NB4 (cell line): Measurements from ENCODE around the gene ADCY5.

Source experiments
- DNase-seq: peaks from one replicate; pipeline ENCODE4 v3.0.0; 2010; ENCODE audit warnings: low read depth
- H3K4me3 ChIP-seq: one replicate; pipeline ENCODE4 v1.5.1; 2011; ENCODE audit warnings: mild to moderate bottlenecking, low read depth, low read length, moderate library complexity
- MYC ChIP-seq: IDR thresholded peaks from 2 replicates; pipeline ENCODE4 v1.6.1; 2011; ENCODE audit warnings: low read depth, low read length
- POLR2A ChIP-seq: IDR thresholded peaks from 2 replicates; pipeline ENCODE4 v1.6.1; 2011; ENCODE audit warnings: mild to moderate bottlenecking; ENCODE audit not compliant: insufficient read length; ENCODE audit errors: extremely low read depth
- TF ChIP-seq, protein P1 (sequence below): IDR thresholded peaks from 2 replicates; pipeline ENCODE4 v1.6.1; 2011; ENCODE audit warnings: low read depth, low read length
- TF ChIP-seq, protein P2 (sequence below): IDR thresholded peaks from one replicate; pipeline ENCODE4 v1.5.1; 2012; ENCODE audit warnings: low read depth, low read length

The ADCY5 gene

GRCh38 chr3:123300583-123300982 lies 148.3 kb downstream of the ADCY5 start:
- TF ChIP-seq, protein P1, sequence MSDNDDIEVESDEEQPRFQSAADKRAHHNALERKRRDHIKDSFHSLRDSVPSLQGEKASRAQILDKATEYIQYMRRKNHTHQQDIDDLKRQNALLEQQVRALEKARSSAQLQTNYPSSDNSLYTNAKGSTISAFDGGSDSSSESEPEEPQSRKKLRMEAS, result no peak
- no peak for TF ChIP-seq MYC
- no peak overlapping the region for H3K4me3 ChIP-seq
- no peak for DNase-seq

DNA sequence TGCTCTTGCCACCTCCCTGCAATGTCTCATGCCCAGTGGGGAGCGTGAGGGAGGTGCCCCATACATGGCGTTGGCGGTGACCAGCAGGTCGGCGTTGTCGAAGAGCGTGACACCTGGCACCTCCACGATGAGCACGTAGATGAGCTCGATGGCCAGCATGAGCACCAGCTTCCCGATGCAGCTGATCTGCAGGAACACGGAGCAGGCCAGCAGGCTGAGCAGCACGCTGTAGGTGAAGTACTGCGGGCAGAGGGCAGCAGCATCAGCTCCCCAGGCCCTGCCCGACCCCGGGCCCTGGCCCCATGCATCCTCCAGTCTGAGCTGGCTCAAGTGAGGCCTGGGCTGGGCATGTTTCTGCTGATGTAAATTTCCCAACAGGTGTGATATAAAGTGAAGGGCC lies 148.8 kb downstream of the ADCY5 start:
- TF ChIP-seq, protein P1, result no peak
- no peak for TF ChIP-seq MYC
- TF ChIP-seq, protein P2, sequence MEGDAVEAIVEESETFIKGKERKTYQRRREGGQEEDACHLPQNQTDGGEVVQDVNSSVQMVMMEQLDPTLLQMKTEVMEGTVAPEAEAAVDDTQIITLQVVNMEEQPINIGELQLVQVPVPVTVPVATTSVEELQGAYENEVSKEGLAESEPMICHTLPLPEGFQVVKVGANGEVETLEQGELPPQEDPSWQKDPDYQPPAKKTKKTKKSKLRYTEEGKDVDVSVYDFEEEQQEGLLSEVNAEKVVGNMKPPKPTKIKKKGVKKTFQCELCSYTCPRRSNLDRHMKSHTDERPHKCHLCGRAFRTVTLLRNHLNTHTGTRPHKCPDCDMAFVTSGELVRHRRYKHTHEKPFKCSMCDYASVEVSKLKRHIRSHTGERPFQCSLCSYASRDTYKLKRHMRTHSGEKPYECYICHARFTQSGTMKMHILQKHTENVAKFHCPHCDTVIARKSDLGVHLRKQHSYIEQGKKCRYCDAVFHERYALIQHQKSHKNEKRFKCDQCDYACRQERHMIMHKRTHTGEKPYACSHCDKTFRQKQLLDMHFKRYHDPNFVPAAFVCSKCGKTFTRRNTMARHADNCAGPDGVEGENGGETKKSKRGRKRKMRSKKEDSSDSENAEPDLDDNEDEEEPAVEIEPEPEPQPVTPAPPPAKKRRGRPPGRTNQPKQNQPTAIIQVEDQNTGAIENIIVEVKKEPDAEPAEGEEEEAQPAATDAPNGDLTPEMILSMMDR, result no peak
- no peak for TF ChIP-seq POLR2A
- no peak overlapping the region for H3K4me3 ChIP-seq
- DNase-seq, result no peak

- no peak overlapping the region for H3K4me3 ChIP-seq
- TF ChIP-seq MYC (no peak), POLR2A (no peak)
- TF ChIP-seq, protein P1, result no peak
- TF ChIP-seq, protein P2, result no peak
- DNase-seq, result no peak
Measured at GRCh38 chr3:123299581-123299980, 149.3 kb downstream of the ADCY5 start.

DNA sequence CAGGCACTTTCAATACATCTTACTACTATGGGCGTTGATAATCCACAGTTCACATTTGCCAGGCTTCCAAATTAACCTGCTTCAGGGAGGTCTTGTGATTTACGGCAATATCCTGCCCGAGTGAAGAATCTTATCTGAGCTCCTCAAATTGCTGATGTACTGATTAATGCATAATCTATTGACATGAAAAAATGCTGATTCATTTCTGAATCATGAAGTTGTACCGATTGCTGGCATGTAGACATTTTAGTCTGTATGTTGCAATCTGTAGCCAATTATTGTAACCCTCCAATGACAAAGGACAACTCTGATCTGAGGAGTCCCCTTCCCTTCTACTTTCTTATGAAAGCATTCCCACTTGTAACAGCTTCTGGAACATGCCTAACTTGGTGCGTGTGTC lies 150.0 kb downstream of the ADCY5 start:
- H3K4me3 ChIP-seq, result no peak overlapping the region
- TF ChIP-seq, protein P2, result no peak
- TF ChIP-seq MYC, result no peak
- TF ChIP-seq, protein P1, result no peak
- no peak for TF ChIP-seq POLR2A
- DNase-seq, result no peak

GRCh38 chr3:123297627-123297899 lies 151.3 kb downstream of the ADCY5 start:
- H3K4me3 ChIP-seq, result no peak overlapping the region
- no peak for DNase-seq
- TF ChIP-seq MYC, result no peak
- TF ChIP-seq, protein P1, result no peak
- TF ChIP-seq POLR2A, result no peak
- TF ChIP-seq, protein P2, result no peak

DNA sequence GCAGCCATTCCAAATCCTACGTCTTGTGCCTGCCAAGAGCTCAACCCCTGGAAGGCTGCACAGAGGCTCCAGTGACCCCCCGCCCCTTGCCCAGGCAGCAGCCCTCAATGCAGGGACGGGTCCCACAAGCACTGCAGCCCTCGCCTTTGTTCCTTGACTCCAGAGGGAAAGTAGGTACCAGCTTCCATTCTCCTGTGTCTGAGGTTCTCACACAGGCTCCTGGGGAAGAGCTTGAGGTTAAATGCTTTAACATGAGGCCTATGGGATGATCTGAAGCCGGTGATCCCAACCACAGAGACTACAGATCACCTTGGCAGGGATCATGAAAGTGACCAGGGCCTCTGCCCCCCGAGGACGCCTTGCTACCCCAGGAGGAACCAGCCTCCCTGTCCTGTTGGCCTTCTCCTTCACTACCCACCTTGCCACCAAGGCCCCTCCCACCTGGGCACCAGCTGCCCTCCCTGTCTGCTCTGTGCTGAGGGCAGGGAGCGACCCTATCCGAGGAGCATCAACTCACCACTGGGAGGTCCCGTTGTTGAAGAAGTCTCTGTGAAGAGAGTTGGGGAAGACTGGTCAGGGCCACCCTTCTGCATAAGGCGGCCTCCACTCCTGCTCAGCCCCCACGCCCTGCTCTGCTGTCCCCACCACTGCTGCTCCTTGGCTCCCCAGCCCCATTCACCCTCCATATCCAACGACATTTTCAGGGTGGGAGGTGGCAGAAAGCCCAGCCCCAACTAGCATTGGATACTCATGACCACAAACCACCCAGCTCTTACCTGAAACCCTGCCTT lies 151.9 kb downstream of the ADCY5 start:
- TF ChIP-seq, protein P2, result no peak
- no peak for TF ChIP-seq POLR2A
- no peak for TF ChIP-seq MYC
- TF ChIP-seq, protein P1, result no peak
- no peak overlapping the region for H3K4me3 ChIP-seq
- no peak for DNase-seq
